PFSK-1 (cell line): ENCODE data around the gene GAREM1. TPM values are rescaled to one million over a fixed set of nuclear protein-coding genes. Genes with fewer than 3 reads are reported as not detected.

Experiments used
- FOXP2 ChIP-seq: optimal IDR thresholded peaks from 2 replicates; pipeline ENCODE3; 2011; ENCODE audit warnings: borderline replicate concordance, control low read depth, inconsistent platforms; ENCODE audit not compliant: insufficient read depth; ENCODE audit errors: extremely low read length, extremely low read depth
- POLR2AphosphoS5 ChIP-seq: IDR thresholded peaks from 2 replicates; pipeline ENCODE4 v1.6.1; 2012; ENCODE audit warnings: low read depth, mild to moderate bottlenecking, control low read depth, low read length, moderate library complexity
- SIN3A ChIP-seq: IDR thresholded peaks from 2 replicates; pipeline ENCODE4 v1.6.1; 2012; ENCODE audit warnings: mild to moderate bottlenecking, low read length, moderate library complexity, borderline replicate concordance; ENCODE audit not compliant: insufficient read depth
- TAF1 ChIP-seq: IDR thresholded peaks from 2 replicates; pipeline ENCODE4 v1.6.1; 2012; ENCODE audit warnings: low read length, control low read depth, borderline replicate concordance; ENCODE audit not compliant: insufficient read depth
- polyA plus RNA-seq: library from polyadenylated mRNA; unstranded; fragments of >200 nt; gene quantifications from one replicate; pipeline ENCODE4 v1.2.1, GENCODE V29; 2012; ENCODE audit warnings: low read depth, missing spikeins; ENCODE audit not compliant: insufficient read length
- TF ChIP-seq, protein P1 (sequence below), 2 experiments: IDR thresholded peaks; 2 replicates each; pipeline versions ENCODE4 v1.6.1 to v1.8.0; 2011 to 2012; ENCODE audit warnings: low read depth in 2 of 2, low read length in 2 of 2, control low read depth in 1 of 2, inconsistent platforms in 1 of 2, mild to moderate bottlenecking in 1 of 2, moderate library complexity in 1 of 2; ENCODE audit not compliant: insufficient read depth in 1 of 2

Gene GAREM1
- polyA plus RNA-seq = 0.54 TPM

- TF ChIP-seq SIN3A = no peak
- TF ChIP-seq TAF1 = peak; percentile 59; the same call in 1 of the 2 replicates
Observed at GRCh38 chr18:32470714-32471633, at the start of gene GAREM1. Gene GAREM1 (minus strand): TSS chr18:32470882. CDS start chr18:32470428, 454 bp downstream.

GRCh38 chr18:32511147-32511546 lies 40.5 kb upstream of the GAREM1 start:
- TF ChIP-seq SIN3A (no peak), TAF1 (no peak), POLR2AphosphoS5 (no peak), FOXP2 (no peak)
- TF ChIP-seq, protein P1, sequence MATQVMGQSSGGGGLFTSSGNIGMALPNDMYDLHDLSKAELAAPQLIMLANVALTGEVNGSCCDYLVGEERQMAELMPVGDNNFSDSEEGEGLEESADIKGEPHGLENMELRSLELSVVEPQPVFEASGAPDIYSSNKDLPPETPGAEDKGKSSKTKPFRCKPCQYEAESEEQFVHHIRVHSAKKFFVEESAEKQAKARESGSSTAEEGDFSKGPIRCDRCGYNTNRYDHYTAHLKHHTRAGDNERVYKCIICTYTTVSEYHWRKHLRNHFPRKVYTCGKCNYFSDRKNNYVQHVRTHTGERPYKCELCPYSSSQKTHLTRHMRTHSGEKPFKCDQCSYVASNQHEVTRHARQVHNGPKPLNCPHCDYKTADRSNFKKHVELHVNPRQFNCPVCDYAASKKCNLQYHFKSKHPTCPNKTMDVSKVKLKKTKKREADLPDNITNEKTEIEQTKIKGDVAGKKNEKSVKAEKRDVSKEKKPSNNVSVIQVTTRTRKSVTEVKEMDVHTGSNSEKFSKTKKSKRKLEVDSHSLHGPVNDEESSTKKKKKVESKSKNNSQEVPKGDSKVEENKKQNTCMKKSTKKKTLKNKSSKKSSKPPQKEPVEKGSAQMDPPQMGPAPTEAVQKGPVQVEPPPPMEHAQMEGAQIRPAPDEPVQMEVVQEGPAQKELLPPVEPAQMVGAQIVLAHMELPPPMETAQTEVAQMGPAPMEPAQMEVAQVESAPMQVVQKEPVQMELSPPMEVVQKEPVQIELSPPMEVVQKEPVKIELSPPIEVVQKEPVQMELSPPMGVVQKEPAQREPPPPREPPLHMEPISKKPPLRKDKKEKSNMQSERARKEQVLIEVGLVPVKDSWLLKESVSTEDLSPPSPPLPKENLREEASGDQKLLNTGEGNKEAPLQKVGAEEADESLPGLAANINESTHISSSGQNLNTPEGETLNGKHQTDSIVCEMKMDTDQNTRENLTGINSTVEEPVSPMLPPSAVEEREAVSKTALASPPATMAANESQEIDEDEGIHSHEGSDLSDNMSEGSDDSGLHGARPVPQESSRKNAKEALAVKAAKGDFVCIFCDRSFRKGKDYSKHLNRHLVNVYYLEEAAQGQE (IDR thresholded peaks at IDR 0.05; ENCODE audit: insufficient read depth in 1 of 2, low read depth in 2 of 2, low read length in 2 of 2) = no peak

GRCh38 chr18:32509111-32509510 lies 38.4 kb upstream of the GAREM1 start:
- TF ChIP-seq POLR2AphosphoS5 (no peak), FOXP2 (no peak), SIN3A (no peak), TAF1 (no peak)
- TF ChIP-seq, protein P1 (IDR thresholded peaks at IDR 0.05; ENCODE audit: insufficient read depth in 1 of 2, low read depth in 2 of 2, low read length in 2 of 2) = no peak

- TF ChIP-seq SIN3A (no peak), TAF1 (no peak)
- TF ChIP-seq, protein P1 (IDR thresholded peaks at IDR 0.05; ENCODE audit: insufficient read depth in 1 of 2, low read depth in 2 of 2, low read length in 2 of 2) = no peak
Observed at GRCh38 chr18:32507093-32507492, 36.4 kb upstream of the GAREM1 start.

- TF ChIP-seq FOXP2 = no peak
- no peak for TF ChIP-seq SIN3A
- TF ChIP-seq, protein P1 (IDR thresholded peaks at IDR 0.05; ENCODE audit: insufficient read depth in 1 of 2, low read depth in 2 of 2, low read length in 2 of 2) = no peak
- no peak for TF ChIP-seq TAF1
- no peak for TF ChIP-seq POLR2AphosphoS5
Observed at GRCh38 chr18:32502014-32502413, 31.3 kb upstream of the GAREM1 start.
